Body of pancreas (tissue), 4 donors: ENCODE results near the gene DNAJC17. TPM values are rescaled to one million over a fixed set of nuclear protein-coding genes. Genes with fewer than 3 reads are reported as not detected.

Experiments used
- ATAC-seq: fragments of 150-250 bp; one replicate; pipeline ENCODE4 v1.9.1; 2016
- DNase-seq, 4 donors: peaks; one replicate each; pipeline ENCODE4 v3.0.0-alpha.2; 2019
- H3K27ac ChIP-seq, 4 donors: fragments of 200-600 bp; sonication (generic); 1 replicate in 3 of 4; 2 replicates in 1 of 4; pipeline versions ENCODE4 v1.5.1 to v1.6.1; 2016 to 2019; ENCODE audit warnings: mild to moderate bottlenecking in 1 of 4, mixed read lengths in 1 of 4, moderate library complexity in 1 of 4
- H3K27me3 ChIP-seq, 2 donors: fragments of 200-600 bp; sonication (generic); one replicate each; pipeline ENCODE4 v1.6.0; 2016; ENCODE audit warnings: mild to moderate bottlenecking in 1 of 2
- H3K36me3 ChIP-seq, 2 donors: fragments of 200-600 bp; sonication (generic); replicated peaks in 1 of 2; 2 replicates each; pipeline ENCODE4 v1.5.1; 2016; ENCODE audit warnings: low read depth in 2 of 2; ENCODE audit not compliant: insufficient read depth in 1 of 2
- H3K4me1 ChIP-seq: fragments of 200-600 bp; sonication (generic); one replicate; pipeline ENCODE4 v1.6.0; 2016
- H3K4me3 ChIP-seq, 2 donors: fragments of 200-600 bp; sonication (generic); 1 replicate in 1 of 2; 2 replicates in 1 of 2; pipeline ENCODE4 v1.5.1; 2016 to 2019
- H3K9me3 ChIP-seq, 3 donors: fragments of 200-600 bp; sonication (generic); 1 replicate in 2 of 3; 2 replicates in 1 of 3; pipeline ENCODE4 v1.5.1; 2016
- CTCF ChIP-seq, 7 experiments: fragments of 450-650 bp in 4 of 7; fragments of 200-600 bp in 3 of 7; sonication (generic) in 3 of 7; IDR thresholded peaks; one replicate each; pipeline ENCODE4 v1.5.1; 2016 to 2019; ENCODE audit warnings: antibody characterized with exemption in 7 of 7
- POLR2A ChIP-seq, 3 donors: fragments of 450-650 bp; IDR thresholded peaks; one replicate each; pipeline ENCODE4 v1.6.1; 2016; ENCODE audit warnings: antibody characterized with exemption in 3 of 3, mild to moderate bottlenecking in 2 of 3
- WGBS, 2 donors: methylation state at CpG; one replicate each; pipeline ENCODE4 v1.1.5; 2017; 5-methylcytosine and 5-hydroxymethylcytosine counted together
- intact Hi-C: fragments of 100-400 bp; cut with DNase I; formaldehyde crosslinking; loops from one replicate; pipeline ENCODE4 v1.15.1; 2023
- total RNA-seq, 2 donors: library from RNA; depleted of rRNA; stranded (reverse); fragments of >200 nt; gene quantifications; one replicate each; pipeline ENCODE4 v1.1.0, GENCODE V29; 2016

Gene DNAJC17
- total RNA-seq, 2 donors from 2014 or later: 18.7 to 36.6 TPM

- ATAC-seq (no peak), DNase-seq (no peak)
- Histone ChIP-seq H3K36me3 (no peaks in the 10 kb centered on the region), H3K4me1 (no peaks in the 10 kb centered on the region), H3K27me3 (no peaks in the 10 kb centered on the region), H3K4me3 (no peak overlapping the region), H3K27ac (no peak overlapping the region), H3K9me3 (no peaks in the 10 kb centered on the region)
- 92 to 100% methylated on average over 1 of the region's 1 CpG for WGBS, 2 donors
- intact Hi-C loops: no loop called here
- TF ChIP-seq CTCF (IDR thresholded peaks at IDR 0.05): no peak
- TF ChIP-seq POLR2A (IDR thresholded peaks at IDR 0.05): no peak
Observed at GRCh38 chr15:40836020-40836419, 28.7 kb upstream of the DNAJC17 start.

DNA sequence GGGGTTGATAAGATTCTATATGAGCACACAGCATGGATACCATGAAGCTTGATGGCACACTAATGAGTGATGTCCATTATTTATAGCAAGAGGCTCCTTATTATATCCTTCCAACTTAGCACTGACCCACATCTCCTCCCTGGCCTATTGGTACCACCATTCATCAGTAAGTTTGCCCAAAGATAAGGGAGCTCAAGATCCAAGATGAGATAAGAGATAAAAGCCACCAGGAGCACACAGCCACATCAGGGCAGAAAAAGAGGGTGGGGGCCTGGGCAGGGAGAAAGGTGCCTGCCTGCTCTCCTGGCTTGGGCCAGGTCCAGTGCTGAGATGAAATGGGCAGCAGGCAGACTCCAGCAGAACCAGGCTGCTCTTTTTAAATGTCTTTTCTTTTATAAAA lies 25.6 kb upstream of the DNAJC17 start:
- Histone ChIP-seq H3K4me1 (no peaks in the 10 kb centered on the region), H3K9me3 (no peaks in the 10 kb centered on the region), H3K4me3 (no peak overlapping the region), H3K36me3 (no peaks in the 10 kb centered on the region), H3K27me3 (no peaks in the 10 kb centered on the region), H3K27ac (no peak overlapping the region)
- ATAC-seq (no peak), DNase-seq (no peak)
- TF ChIP-seq POLR2A (IDR thresholded peaks at IDR 0.05): no peak
- TF ChIP-seq CTCF (IDR thresholded peaks at IDR 0.05): no peak
- intact Hi-C loops: no loop called here

- H3K4me1 ChIP-seq: no peaks in the 10 kb centered on the region
- no peaks in the 10 kb centered on the region for H3K9me3 ChIP-seq
- no peaks in the 10 kb centered on the region for H3K27me3 ChIP-seq
- H3K36me3 ChIP-seq: no peaks in the 10 kb centered on the region
- intact Hi-C loops: no loop called here
- TF ChIP-seq CTCF (IDR thresholded peaks at IDR 0.05) (no peak), POLR2A (IDR thresholded peaks at IDR 0.05) (no peak)
- DNase-seq (no peak), ATAC-seq (no peak)
- H3K4me3 ChIP-seq: no peak overlapping the region
- WGBS, 2 donors: 82 to 94% methylated on average over 1 of the region's 1 CpG
- no peak overlapping the region for H3K27ac ChIP-seq
Observed at GRCh38 chr15:40831861-40832260, 24.6 kb upstream of the DNAJC17 start.

DNA sequence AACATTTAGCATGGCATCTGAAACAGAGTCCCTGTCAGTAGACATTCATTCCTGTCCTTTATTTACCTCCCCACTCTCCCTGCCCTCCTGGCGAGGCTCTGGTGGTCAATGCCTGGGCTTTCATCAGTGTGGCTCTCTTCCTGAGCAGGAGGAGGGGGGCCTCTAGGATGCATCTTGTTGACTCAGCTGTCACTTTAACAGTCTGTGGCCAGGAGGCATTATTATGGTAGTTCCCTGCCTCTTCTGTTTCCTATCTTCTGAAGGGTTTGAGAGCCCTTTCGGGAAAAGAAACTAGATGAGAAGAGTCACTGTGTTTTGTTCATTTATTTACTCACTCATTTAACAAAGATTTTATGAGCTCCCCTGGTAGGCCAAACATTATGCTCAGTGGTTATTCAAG lies 23.6 kb upstream of the DNAJC17 start:
- H3K4me1 ChIP-seq: peaks cover 4% of the 10 kb centered on the region
- no peak overlapping the region for H3K4me3 ChIP-seq
- ATAC-seq: no peak
- intact Hi-C loops: no loop called here
- DNase-seq: no peak
- H3K27me3 ChIP-seq: no peaks in the 10 kb centered on the region
- WGBS, 2 donors: 82 to 87% methylated on average over 2 of the region's 2 CpGs
- H3K27ac ChIP-seq: no peak overlapping the region
- H3K36me3 ChIP-seq: no peaks in the 10 kb centered on the region
- no peak for TF ChIP-seq POLR2A (IDR thresholded peaks at IDR 0.05)
- TF ChIP-seq CTCF (IDR thresholded peaks at IDR 0.05): no peak
- no peaks in the 10 kb centered on the region for H3K9me3 ChIP-seq

DNA sequence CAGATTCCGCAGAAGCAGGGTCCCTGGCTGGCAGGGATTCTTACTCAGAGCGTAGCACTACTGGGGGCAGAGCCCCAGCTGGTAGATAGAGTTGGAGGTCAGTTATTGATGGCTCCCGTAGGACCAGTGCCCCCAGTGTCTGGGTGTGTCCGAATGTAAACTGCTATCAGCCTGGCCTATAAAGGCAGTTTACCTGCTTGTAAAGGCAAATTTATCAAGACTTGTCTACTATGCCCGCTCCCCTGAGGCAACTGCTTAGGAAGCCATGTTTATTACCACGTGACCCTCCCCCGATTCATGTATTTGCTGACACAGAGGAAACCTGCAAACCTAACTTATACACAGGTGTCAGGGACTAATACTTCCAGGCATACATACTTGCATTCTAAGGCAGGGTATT lies 21.8 kb upstream of the DNAJC17 start:
- Histone ChIP-seq H3K4me1 (peaks cover 11% of the 10 kb centered on the region), H3K27ac (no peak overlapping the region), H3K36me3 (no peaks in the 10 kb centered on the region), H3K9me3 (no peaks in the 10 kb centered on the region), H3K4me3 (no peak overlapping the region), H3K27me3 (no peaks in the 10 kb centered on the region)
- intact Hi-C loops: no loop called here
- ATAC-seq (no peak), DNase-seq (no peak)
- 75 to 77% methylated on average over 5 to 7 of the region's 7 CpGs for WGBS, 2 donors
- TF ChIP-seq CTCF (IDR thresholded peaks at IDR 0.05) (no peak), POLR2A (IDR thresholded peaks at IDR 0.05) (no peak)
